Occipital lobe (tissue), 2 donors: Measurements from ENCODE around the gene DYNLRB2. TPM values are rescaled to one million over a fixed set of nuclear protein-coding genes. Genes with fewer than 3 reads are reported as not detected.
A peak's percentile ranks its signal among the peaks of the same experiment; 100 is the strongest.

ENCODE experiments used
- DNase-seq: peaks from one replicate; lab custom pipeline; 2025; lab: John Stamatoyannopoulos, UW
- total RNA-seq: library from RNA; depleted of rRNA; stranded (reverse); fragments of >200 nt; gene quantifications from one replicate; pipeline ENCODE4 v1.2.3, GENCODE V29; 2014

Gene DYNLRB2
- 1.1 TPM for total RNA-seq

GRCh38 chr16:80540516-80541305 is at the start of gene DYNLRB2:
DYNLRB2 (plus strand) TSS chr16:80540993; CDS start chr16:80541077, 84 bp downstream.
- peak; percentile 90 for DNase-seq

- DNase-seq = no peak
These were observed 40.5 kb upstream of the DYNLRB2 start for GRCh38 chr16:80500116-80500859.

DNA sequence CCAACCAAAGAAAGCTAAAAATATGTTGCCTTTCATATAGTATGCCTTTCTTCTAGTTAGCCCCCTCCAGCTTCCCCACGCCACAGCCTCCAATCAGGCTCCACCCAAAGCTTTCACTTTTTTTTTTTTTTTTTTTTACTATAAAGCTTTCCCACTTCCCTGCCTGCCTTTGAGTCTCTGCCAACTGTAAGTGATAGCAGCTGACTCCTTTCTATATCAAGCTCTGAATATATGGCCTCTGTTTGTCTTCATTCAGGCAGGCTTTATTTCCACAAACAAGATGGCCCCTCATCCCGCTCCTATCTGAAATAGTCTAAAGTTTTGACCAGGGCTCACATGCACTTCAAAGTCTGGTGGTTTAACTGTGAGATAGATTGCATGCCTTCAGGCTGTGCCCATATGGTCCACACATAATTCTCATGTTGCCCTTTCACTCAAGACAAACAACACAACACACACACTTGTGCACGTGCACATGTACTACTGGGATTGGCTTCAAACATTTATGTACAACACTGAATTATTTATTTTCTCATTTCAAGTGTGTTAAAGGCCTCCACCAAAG is 39.8 kb upstream of the DYNLRB2 start:
- DNase-seq = no peak

- no peak for DNase-seq
These were observed 37.7 kb upstream of the DYNLRB2 start for GRCh38 chr16:80503107-80503506.

DNA sequence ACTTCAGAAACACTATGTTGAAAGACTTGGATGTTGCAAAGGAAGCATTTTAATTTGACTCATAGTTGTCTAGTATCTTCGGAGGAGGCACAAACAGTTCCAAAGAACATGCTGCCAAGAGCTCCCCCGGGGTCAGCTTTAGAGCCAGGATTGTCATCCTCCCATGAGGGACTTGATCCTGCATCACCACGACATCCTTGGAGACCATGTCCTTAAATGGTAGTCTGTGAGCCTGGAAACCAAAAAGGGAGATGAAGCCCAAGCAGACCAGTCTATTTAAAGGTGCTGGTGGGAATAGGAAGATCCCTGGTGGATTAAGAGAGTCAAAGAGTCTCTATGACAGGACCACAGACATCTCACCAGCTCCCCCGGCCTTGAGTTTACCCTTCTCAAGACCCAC is 33.3 kb upstream of the DYNLRB2 start:
- no peak for DNase-seq

- DNase-seq = no peak
These were observed 30.9 kb upstream of the DYNLRB2 start for GRCh38 chr16:80509872-80510271.

- DNase-seq = no peak
These were observed 28.8 kb upstream of the DYNLRB2 start for GRCh38 chr16:80511824-80512592.

GRCh38 chr16:80512593-80512853 is 28.3 kb upstream of the DYNLRB2 start:
- no peak for DNase-seq

DNA sequence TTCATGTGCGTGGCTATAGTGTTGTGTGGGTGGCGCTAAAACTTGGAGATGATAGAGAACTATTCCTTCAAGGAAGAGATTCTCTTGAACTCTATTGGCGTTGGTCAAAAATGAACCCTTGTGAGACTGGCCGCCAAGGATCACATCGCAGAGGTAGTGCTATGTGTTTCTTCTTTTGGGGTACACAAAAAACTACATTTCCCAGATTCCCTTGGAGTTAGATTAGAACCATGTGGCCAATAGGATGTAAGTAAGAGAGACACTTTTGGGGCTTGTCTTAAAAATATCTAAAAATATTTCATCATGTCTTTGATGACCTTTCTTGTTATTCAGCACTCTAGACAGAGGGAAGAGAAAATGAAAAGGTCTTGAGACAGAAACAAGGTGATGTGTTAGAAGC is 25.4 kb upstream of the DYNLRB2 start:
- DNase-seq = no peak

- DNase-seq = no peak
These were observed 22.9 kb upstream of the DYNLRB2 start for GRCh38 chr16:80517846-80518245.

DNA sequence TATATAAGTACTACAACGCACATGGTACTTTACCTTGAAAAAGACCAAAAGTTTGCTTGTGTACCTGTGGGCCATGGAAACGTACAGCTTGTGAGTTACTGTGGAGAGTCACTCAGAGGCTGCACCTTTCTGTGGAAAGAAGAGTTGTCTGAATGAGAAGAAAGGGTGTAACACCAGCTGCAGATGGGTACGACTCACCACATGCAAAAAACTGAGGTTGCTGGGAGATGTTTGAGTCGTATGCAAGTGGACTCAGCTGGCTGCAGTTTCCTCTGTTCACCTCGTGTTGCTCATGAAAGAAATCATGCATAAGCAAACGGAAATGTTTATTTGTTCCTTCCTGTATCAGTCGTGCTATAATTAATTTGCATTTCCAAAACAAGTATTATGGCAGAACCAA is 22.4 kb upstream of the DYNLRB2 start:
- DNase-seq = no peak

DNA sequence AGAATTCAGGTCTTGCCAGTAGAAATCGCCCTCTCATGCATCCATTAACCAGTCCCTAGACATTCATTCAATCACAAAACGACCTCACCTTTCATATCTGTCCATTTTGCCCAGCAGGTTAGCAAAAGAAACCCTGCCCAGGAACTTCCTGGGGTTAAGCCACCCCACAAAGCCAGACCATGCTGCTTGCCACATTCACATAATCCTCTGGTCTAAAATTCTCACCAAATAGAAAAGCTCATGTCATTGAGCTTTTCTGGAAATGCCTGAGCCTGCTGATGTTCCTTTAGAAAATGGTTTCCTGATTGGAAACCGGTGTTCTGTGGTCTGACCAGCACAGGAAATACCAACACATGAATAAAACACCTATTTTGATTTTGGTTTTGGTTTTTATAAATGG is 21.6 kb upstream of the DYNLRB2 start:
- no peak for DNase-seq

GRCh38 chr16:80525420-80525819 is 15.4 kb upstream of the DYNLRB2 start:
- DNase-seq = no peak

DNA sequence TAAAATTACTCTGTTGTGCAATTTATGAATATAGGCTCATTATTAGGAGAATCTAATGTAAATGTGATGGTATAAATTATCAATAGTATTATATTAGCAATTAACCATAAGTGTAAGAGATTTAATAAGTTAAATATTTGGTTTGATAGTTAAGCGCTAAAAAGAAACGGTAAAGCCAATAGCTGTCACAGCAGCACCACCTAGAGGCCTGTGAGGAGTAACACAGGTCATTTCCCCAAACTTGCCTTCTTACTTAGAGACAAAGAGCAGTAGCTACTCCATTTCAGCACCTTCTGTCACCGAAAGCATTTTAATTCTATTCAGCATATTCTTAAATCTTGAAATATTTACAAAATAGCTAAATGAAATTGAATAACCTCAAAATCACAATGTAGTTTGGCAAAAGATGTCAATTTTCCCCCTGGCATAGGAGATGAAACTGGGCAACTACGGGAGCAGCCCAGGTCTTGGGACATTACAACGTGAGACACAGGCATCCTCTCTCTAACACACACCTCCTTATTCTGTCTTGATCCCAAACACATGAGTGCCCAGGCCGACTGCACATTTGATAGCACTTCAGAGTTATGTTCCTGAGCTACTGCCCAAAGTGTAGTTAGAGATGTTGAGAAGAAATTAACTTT is 14.3 kb upstream of the DYNLRB2 start:
- DNase-seq = peak; percentile 3

DNA sequence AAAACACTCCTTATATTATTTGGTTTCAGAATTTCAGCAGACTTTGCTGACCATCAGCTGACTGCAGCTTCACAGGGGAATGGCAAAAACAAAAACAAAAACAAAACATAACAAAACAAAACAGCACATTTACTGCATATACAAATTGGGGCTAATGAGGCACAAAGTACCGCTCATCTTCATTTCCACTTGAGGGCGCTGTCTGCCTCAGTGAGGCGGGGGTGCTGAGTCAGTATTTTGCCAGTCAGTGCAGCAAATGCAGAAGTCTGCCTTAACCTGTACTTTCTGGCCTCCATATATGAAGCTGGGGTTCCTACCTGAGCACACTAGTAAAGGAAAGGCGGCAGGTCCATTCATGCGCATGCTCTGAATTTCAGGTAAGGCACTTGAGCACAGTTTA is 13.5 kb upstream of the DYNLRB2 start:
- no peak for DNase-seq

- DNase-seq = no peak
These were observed 10.3 kb upstream of the DYNLRB2 start for GRCh38 chr16:80530479-80530878.

DNA sequence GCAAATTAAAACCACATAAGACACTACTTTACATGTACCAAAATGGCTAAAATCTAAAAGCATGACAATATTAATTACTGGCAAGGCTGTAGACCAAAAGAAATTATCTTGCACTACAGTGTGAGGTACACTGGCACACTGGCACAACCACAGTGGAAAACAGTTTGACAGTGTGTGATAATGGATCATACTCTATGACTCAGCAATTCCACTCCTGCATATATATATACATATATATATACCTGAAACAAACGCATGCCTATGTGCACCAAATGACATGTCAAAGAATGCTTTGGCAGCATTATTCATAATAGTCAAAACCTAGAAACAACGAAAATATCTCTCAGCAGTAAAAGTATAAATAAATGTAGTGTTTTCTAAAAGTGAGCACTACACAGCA is 4.6 kb upstream of the DYNLRB2 start:
- no peak for DNase-seq

GRCh38 chr16:80541306-80541694 is 507 bp downstream of the DYNLRB2 start:
- DNase-seq = no peak

GRCh38 chr16:80543162-80543561 is 2.4 kb downstream of the DYNLRB2 start:
- DNase-seq = no peak

GRCh38 chr16:80544326-80544725 is 3.5 kb downstream of the DYNLRB2 start:
- DNase-seq = no peak

GRCh38 chr16:80546249-80546648 is 5.5 kb downstream of the DYNLRB2 start:
- DNase-seq = no peak

GRCh38 chr16:80547145-80547544 is 6.4 kb downstream of the DYNLRB2 start:
- DNase-seq = no peak
